Lower leg skin (tissue), 3 donors: ENCODE data around the gene TRPV2.

Source experiments
- POLR2A ChIP-seq, 2 donors: fragments of 450-650 bp; IDR thresholded peaks; one replicate each; pipeline ENCODE4 v1.6.1; 2016 to 2017; ENCODE audit warnings: antibody characterized with exemption in 2 of 2, mild to moderate bottlenecking in 1 of 2, moderate library complexity in 1 of 2
- TF ChIP-seq, protein P1 (sequence below), 3 donors: fragments of 450-650 bp; IDR thresholded peaks; one replicate each; pipeline ENCODE4 v1.5.1; 2016; ENCODE audit warnings: antibody characterized with exemption in 3 of 3, mild to moderate bottlenecking in 3 of 3, moderate library complexity in 2 of 3

DNA sequence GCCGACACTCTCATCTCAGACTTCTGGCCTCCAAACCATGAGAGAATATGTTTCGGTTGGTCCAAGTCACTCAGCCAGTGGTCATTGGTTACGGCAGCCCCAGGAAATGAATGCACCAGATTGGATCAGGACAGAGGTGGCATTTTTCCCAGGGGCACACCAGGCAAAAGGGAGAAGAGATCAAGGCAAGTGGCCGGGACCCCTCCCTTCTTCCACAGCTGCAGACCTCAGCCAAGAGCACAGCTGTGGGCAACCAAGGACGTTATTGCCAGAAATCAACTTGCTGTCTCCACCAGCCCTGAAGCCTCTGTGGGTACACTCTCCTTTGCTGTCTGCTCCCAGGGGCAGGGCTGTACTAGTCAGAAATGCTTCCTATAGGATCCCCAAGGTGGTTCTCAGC, 55.9 kb downstream of the TRPV2 start:
- TF ChIP-seq POLR2A (IDR thresholded peaks at IDR 0.05): no peak
- TF ChIP-seq, protein P1, sequence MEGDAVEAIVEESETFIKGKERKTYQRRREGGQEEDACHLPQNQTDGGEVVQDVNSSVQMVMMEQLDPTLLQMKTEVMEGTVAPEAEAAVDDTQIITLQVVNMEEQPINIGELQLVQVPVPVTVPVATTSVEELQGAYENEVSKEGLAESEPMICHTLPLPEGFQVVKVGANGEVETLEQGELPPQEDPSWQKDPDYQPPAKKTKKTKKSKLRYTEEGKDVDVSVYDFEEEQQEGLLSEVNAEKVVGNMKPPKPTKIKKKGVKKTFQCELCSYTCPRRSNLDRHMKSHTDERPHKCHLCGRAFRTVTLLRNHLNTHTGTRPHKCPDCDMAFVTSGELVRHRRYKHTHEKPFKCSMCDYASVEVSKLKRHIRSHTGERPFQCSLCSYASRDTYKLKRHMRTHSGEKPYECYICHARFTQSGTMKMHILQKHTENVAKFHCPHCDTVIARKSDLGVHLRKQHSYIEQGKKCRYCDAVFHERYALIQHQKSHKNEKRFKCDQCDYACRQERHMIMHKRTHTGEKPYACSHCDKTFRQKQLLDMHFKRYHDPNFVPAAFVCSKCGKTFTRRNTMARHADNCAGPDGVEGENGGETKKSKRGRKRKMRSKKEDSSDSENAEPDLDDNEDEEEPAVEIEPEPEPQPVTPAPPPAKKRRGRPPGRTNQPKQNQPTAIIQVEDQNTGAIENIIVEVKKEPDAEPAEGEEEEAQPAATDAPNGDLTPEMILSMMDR (IDR thresholded peaks at IDR 0.05): no peak
